ENCODE measurements around the gene SERPINH1. TPM values are rescaled to one million over a fixed set of nuclear protein-coding genes. Genes with fewer than 3 reads are reported as not detected.

Gene SERPINH1
- total and polyA plus RNA-seq, 2 donors (not counting 3 experiments of a cell fraction or from before 2014, with no cell fraction given) = 409 to 816 TPM

- Histone ChIP-seq H3K4me2 (ENCODE audit: insufficient read depth, low read length) (no peak overlapping the region), H3K9ac (replicated peaks; ENCODE audit: extremely low read depth, insufficient read depth, low read length) (no peak overlapping the region), H3K9me1 (replicated peaks; ENCODE audit: control insufficient read depth, extremely low read depth, insufficient read depth, low read length) (no peaks in the 10 kb centered on the region), H3K27ac (ENCODE audit: insufficient read depth, low read depth, low read length) (no peak overlapping the region), H3K9me3 (replicated peaks; ENCODE audit: control insufficient read depth, insufficient read depth, low read length) (no peaks in the 10 kb centered on the region), H3K4me1 (ENCODE audit: control insufficient read depth, extremely low read depth, insufficient read depth, low read length) (peaks cover 24% of the 10 kb centered on the region), H4K20me1 (replicated peaks; ENCODE audit: control insufficient read depth, extremely low read depth, insufficient read depth, low read length) (no peaks in the 10 kb centered on the region), H3K27me3 (ENCODE audit: control insufficient read depth in 2 of 2, insufficient read depth in 2 of 2, low read length in 2 of 2) (no peaks in the 10 kb centered on the region), H3K79me2 (ENCODE audit: control insufficient read depth, insufficient read depth, low read length) (no peaks in the 10 kb centered on the region), H3K36me3 (ENCODE audit: control insufficient read depth in 2 of 2, extremely low read depth in 1 of 2, insufficient read depth in 2 of 2, low read length in 2 of 2) (no peaks in the 10 kb centered on the region), H3K4me3 (replicated peaks in 1 of 3; ENCODE audit: insufficient read depth in 1 of 3, low read depth in 1 of 3, low read length in 3 of 3) (no peak overlapping the region), H2AFZ (ENCODE audit: low read depth, low read length) (no peak overlapping the region)
- FAIRE-seq = no peak
- ChIA-PET CTCF (interaction anchor here (2.0 to 3.5 kb wide), 3 partner anchors 11 to 122 kb away, joined by 4 to 16 read pairs (median 5); no protein-coding TSS in a partner anchor), POLR2A (no interaction called here)
- no TSS peak for BruUV-seq (replicated peaks)
- no peak for DNase-seq (ENCODE audit: low read depth, low spot score)
- intact Hi-C loops (cut with micrococcal nuclease) (loop anchor here (5.0 kb wide), 1 partner anchor 66 kb away; the partner anchor contains the start of gene MAP6), dilution Hi-C loops (cut with MboI; ENCODE audit: extremely low pct_ligation_motif_present, low sequenced_read_pairs) (no loop called here)
- TF ChIP-seq EZH2 (IDR thresholded peaks at IDR 0.05; ENCODE audit: borderline replicate concordance, low read depth, low read length, severe bottlenecking) (no peak), MAX (IDR thresholded peaks at IDR 0.05; ENCODE audit: insufficient read depth, insufficient read length) (no peak), GATA2 (IDR thresholded peaks at IDR 0.05; ENCODE audit: insufficient read depth, insufficient read length, low read depth, low read length) (no peak), MYC (IDR thresholded peaks at IDR 0.05; ENCODE audit: low read depth, low read length) (no peak), POLR2A (IDR thresholded peaks at IDR 0.05; ENCODE audit: low read depth, low read length) (no peak), FOS (IDR thresholded peaks at IDR 0.05; ENCODE audit: borderline replicate concordance, insufficient read depth, low read length) (no peak), JUN (IDR thresholded peaks at IDR 0.05; ENCODE audit: borderline replicate concordance, insufficient read depth, insufficient read length, low read depth) (no peak)
- TF ChIP-seq, protein P1, sequence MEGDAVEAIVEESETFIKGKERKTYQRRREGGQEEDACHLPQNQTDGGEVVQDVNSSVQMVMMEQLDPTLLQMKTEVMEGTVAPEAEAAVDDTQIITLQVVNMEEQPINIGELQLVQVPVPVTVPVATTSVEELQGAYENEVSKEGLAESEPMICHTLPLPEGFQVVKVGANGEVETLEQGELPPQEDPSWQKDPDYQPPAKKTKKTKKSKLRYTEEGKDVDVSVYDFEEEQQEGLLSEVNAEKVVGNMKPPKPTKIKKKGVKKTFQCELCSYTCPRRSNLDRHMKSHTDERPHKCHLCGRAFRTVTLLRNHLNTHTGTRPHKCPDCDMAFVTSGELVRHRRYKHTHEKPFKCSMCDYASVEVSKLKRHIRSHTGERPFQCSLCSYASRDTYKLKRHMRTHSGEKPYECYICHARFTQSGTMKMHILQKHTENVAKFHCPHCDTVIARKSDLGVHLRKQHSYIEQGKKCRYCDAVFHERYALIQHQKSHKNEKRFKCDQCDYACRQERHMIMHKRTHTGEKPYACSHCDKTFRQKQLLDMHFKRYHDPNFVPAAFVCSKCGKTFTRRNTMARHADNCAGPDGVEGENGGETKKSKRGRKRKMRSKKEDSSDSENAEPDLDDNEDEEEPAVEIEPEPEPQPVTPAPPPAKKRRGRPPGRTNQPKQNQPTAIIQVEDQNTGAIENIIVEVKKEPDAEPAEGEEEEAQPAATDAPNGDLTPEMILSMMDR (IDR thresholded peaks at IDR 0.05; ENCODE audit: extremely low read depth in 1 of 2, insufficient read depth in 1 of 2, low read depth in 1 of 2, low read length in 2 of 2) = no peak
Observed at GRCh38 chr11:75601494-75601893, 39.4 kb downstream of the SERPINH1 start.
